IPS-NIHi7 (cell line): ENCODE data around the gene PHF11.
A peak's percentile ranks its signal among the peaks of the same experiment; 100 is the strongest.
"Not testable (repeated sequence)": the region's sequence is repeated elsewhere in the genome, so short reads cannot be mapped to it uniquely, and the experiment has no call there.

Experiments used
- DNase-seq: peaks from one replicate; pipeline ENCODE4 v3.0.0; 2012; ENCODE audit warnings: mixed read lengths; ENCODE audit errors: extremely low spot score

Gene PHF11

GRCh38 chr13:49546561-49546960, 50.8 kb downstream of the PHF11 start:
- no peak for DNase-seq

DNA sequence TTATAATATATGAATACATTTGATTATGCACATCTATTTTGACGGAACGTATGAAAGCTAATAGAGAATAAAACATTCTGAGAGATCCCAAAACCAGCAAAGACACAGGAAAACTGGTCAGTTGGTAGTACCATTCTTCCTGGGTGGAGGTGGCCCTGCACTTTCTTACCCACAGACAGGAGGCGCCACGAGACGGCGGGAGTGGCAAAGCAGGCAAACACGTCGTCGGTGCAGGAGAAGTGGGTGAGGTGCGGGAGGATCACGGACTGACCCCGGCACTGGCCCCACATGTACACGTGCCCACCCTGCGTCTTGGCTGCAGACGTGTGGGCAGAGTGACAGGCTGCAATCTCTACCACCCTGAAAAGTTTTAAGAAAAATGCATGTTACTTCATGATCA, 53.5 kb downstream of the PHF11 start:
- peak; percentile 31 for DNase-seq

- DNase-seq, result no peak
Observed at GRCh38 chr13:49550942-49551644, 55.3 kb downstream of the PHF11 start.

GRCh38 chr13:49553888-49554287, 58.1 kb downstream of the PHF11 start:
- no peak for DNase-seq

GRCh38 chr13:49554387-49554786, 58.6 kb downstream of the PHF11 start:
- DNase-seq, result no peak

DNA sequence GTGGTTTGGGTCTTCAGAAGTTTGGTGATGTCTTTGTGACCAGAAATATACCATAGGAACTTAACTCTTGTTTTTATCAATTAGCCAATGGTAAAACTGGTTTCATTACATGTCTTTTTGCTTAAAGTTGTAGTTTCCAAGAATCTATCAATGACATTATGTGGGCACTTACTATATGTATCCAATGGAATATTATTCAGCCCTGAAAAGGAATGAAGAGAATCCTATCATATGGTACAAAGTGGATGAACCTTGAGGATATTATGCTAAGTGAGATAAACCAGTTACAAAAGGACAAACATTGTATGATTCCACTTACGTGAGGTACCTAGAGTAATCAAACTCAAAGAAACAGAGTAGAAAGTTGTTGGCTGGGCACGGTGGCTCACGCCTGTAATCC, 63.3 kb downstream of the PHF11 start:
- no peak for DNase-seq

DNA sequence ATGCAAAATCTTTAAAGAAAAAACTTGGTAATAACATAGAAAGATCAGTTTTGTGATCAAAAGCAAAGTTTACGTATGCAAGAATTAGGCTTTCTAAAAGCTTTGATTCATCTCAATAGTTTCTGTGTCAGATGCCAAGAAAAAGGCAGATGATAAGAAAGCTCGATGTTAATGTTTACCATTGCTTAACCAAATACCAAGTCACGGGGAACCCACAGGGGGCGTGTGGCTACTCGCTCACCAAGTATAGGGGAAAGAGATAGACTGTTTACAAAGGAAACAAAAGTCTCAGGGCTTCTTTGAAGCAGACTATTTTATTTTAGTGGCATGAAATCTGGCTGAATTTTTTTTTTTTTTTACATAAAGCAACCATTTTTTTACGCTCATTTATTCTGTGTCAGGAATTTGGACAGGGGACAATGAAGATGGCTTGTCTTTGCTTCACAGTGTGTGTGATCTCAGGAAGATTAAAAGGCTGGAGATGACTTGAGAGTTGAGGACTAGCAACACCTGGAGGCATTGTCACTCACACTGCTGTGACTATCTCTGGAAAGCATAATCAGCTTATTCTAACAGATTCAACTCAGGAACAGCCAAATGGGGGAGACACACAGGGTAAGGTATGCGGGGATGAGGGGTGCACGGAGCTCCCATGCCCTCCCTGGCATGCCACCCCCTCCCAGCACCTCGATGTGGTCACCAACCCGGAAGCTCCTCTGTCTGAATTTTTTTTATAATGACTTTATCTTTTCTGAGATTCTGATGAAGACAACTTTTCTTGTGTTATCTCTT, 64.7 kb downstream of the PHF11 start:
- DNase-seq, result peak; percentile 35

GRCh38 chr13:49561062-49561410, 65.3 kb downstream of the PHF11 start:
- no peak for DNase-seq

DNA sequence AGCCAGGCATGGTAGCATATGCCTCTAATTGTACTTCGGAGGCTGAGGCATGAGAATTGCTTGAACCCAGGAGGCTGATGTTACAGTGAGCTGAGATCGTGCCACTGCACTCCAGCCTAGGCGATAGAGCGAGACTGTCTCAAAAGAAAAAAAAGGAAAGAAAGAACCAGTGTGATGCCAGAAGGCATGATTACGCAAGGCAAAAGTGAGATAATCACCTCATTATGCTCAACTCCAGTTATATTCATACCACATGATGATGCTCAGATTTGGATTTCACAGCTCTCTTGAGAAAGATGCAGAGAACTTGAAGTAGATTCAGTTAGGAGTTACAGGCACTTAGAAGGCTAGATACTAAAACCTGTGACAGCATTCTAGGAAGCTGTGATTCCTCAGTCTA, 67.8 kb downstream of the PHF11 start:
- DNase-seq, result no peak

- not testable (repeated sequence) for DNase-seq
Observed at GRCh38 chr13:49565461-49565860, 69.7 kb downstream of the PHF11 start.

DNA sequence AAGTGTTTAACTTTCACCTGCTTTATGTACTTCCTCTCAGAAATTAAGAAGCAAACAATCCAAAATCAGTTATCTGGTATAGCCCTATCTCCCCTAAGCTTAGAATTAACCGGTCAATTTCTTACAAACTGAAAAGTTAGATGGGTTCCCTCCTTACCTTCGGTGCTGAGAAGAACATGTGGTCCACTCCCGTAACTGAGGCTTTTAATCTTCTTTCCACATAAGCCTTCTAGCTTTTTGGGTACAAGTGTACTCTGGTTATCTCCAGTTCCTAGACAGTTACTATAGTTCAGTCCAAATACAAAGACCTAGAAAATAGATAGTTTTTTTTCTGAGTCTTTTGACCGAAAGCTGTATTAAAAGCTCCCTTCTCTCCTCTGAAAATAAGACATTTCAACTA, 70.7 kb downstream of the PHF11 start:
- DNase-seq, result no peak

DNA sequence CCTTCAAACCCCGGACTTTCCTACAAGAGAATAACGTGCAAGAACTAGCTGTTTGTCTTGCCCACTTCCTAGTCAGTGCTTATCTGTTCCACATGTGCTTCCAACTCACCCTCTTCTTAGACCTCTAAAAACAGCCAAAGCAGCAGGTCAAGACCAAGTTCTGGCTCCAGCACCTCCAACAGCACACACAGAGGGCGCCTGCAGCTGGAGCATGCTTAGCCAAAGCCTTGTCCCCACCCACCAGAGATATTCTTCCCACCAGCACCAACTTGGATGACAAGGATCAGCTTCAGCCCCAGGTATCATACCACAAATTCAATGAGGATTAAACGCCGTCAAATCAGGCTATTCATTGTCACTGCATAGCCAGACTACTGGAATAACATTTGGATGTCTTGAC, 71.7 kb downstream of the PHF11 start:
- no peak for DNase-seq

- DNase-seq, result no peak
Observed at GRCh38 chr13:49569993-49570689, 74.4 kb downstream of the PHF11 start.

GRCh38 chr13:49571299-49572240, 75.8 kb downstream of the PHF11 start:
- no peak for DNase-seq
